ENCODE data around the gene PLD5.

DNA sequence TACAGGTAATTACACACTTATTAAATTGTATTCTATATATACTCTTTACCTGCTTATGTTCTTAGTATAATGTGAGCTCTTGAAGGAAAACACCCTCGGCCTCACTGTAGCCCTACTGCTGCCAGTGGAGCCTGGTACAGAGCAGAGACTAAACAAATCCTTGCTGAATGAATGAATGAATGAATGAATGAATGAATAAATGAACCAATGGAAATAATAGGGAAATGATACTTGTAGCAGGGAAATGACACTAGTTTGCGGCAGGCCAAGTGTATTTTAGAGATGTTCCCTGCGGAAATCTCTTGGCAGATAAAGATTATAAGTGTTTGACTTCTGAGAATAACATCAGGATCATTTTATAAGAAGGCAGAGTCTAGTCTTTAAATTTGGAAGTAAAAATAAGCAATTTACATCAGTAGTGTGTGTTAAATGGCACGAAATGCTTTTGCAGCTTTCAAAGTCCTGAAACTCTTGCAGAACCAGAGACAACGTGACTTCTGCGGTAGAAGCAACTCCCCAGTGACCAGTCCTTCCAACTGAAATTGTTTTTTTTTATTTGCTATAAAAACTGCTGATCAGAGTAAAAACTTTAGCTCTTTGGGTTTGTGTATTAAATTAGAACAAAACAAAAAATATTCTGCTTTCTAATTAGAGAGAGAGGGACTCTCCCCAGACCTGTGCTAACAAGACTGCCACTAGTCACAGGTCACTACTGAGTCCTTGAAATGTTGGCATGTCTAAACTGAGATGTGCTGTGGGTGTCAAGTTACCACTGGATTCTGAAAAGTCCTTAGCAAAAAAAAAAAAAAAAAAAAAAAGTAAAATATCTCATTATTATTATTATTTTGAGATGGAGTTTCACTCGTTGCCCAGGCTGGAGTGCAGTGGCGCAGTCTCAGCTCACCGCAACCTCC is 326.3 kb downstream of the PLD5 start:
- TF ChIP-seq, protein P1, sequence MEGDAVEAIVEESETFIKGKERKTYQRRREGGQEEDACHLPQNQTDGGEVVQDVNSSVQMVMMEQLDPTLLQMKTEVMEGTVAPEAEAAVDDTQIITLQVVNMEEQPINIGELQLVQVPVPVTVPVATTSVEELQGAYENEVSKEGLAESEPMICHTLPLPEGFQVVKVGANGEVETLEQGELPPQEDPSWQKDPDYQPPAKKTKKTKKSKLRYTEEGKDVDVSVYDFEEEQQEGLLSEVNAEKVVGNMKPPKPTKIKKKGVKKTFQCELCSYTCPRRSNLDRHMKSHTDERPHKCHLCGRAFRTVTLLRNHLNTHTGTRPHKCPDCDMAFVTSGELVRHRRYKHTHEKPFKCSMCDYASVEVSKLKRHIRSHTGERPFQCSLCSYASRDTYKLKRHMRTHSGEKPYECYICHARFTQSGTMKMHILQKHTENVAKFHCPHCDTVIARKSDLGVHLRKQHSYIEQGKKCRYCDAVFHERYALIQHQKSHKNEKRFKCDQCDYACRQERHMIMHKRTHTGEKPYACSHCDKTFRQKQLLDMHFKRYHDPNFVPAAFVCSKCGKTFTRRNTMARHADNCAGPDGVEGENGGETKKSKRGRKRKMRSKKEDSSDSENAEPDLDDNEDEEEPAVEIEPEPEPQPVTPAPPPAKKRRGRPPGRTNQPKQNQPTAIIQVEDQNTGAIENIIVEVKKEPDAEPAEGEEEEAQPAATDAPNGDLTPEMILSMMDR (IDR thresholded peaks at IDR 0.05; ENCODE audit: low read length), result no peak
- TF ChIP-seq EZH2 (IDR thresholded peaks at IDR 0.05; ENCODE audit: borderline replicate concordance, low read length), result no peak

Data from OCI-LY1 (cell line).